NT2/D1 (cell line): ENCODE measurements around the gene EPB41.

Experiments used
- YY1 ChIP-seq: IDR thresholded peaks from 2 replicates; pipeline ENCODE4 v1.6.1; 2011; ENCODE audit not compliant: insufficient read length, insufficient read depth
- ZNF274 ChIP-seq: IDR thresholded peaks from 2 replicates; pipeline ENCODE4 v1.6.1; 2011; ENCODE audit warnings: mild to moderate bottlenecking, low read depth, low read length

DNA sequence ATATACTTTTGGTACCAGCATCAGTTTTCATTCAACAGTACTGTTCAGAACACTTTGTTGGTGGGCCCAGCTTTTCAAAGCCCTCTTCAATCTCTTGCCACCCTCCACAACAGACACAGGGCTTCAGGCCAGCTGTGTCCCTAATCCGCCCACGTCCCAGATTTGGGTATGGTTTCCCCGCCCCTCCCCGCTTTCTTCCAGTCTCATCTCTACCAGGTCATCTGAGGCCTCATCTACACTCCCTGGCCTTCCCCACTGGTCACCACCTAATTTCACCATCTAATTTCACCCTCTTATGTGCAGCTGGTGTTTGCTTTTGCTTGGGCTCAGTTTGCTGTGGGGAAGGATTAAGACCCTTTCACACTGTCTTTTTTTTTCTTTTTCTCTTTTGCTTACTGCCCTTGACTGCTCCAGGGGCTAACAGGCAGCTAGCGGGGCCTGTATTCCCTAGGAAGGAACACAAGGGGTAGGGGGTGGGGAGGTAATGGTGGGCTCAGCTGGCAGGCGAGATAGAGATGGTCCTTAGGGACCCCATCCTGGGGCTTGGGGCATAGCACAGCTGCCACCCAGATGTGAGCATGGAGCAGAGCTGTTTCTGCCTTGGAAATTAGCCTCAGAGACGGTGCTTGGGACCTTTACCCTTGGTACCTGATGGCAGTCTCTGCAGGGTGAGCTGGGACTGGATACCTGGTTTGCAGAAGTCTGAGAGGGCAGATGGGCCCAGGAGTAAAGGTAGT, 3.8 kb upstream of the EPB41 start:
- TF ChIP-seq YY1 (no peak), ZNF274 (no peak)
